Endodermal cell (in vitro differentiated cells): ENCODE measurements around the gene PDE4D. TPM values are rescaled to one million over a fixed set of nuclear protein-coding genes. Genes with fewer than 3 reads are reported as not detected.

ENCODE experiments used
- DNase-seq: peaks from one replicate; pipeline ENCODE4 v3.0.0-alpha.2; 2017
- H3K27ac ChIP-seq: 2 replicates; pipeline ENCODE4 v1.5.1; 2013; ENCODE audit warnings: mild to moderate bottlenecking, low read depth, low read length, moderate library complexity
- H3K27me3 ChIP-seq: 2 replicates; pipeline ENCODE4 v1.6.1; 2013; ENCODE audit warnings: mild to moderate bottlenecking, low read length, moderate library complexity; ENCODE audit not compliant: insufficient read depth, control insufficient read depth, poor library complexity, severe bottlenecking
- H3K36me3 ChIP-seq: 2 replicates; pipeline ENCODE4 v1.7.0; 2013; ENCODE audit warnings: mild to moderate bottlenecking, low read length, moderate library complexity; ENCODE audit not compliant: control insufficient read depth, insufficient read depth
- H3K4me1 ChIP-seq: one replicate; pipeline ENCODE4 v1.7.0; 2013; ENCODE audit warnings: low read length; ENCODE audit not compliant: control insufficient read depth, insufficient read depth
- H3K4me3 ChIP-seq: 2 replicates; pipeline ENCODE4 v1.5.1; 2013; ENCODE audit warnings: mild to moderate bottlenecking, low read length, moderate library complexity
- H3K9ac ChIP-seq: 2 replicates; pipeline ENCODE4 v1.6.1; 2013; ENCODE audit warnings: mild to moderate bottlenecking, low read length, moderate library complexity; ENCODE audit not compliant: poor library complexity, severe bottlenecking; ENCODE audit errors: extremely low read depth
- H3K9me3 ChIP-seq: 2 replicates; pipeline ENCODE4 v1.6.1; 2013; ENCODE audit warnings: mild to moderate bottlenecking, low read length, moderate library complexity; ENCODE audit not compliant: control insufficient read depth
- H3K27ac Mint-ChIP-seq: 2 replicates; pipeline ENCODE4 v1.8.0; 2020; ENCODE audit warnings: mixed read lengths
- H3K27me3 Mint-ChIP-seq: 2 replicates; pipeline ENCODE4 v1.8.0; 2021; ENCODE audit warnings: mild to moderate bottlenecking, mixed read lengths; ENCODE audit not compliant: insufficient read depth
- H3K36me3 Mint-ChIP-seq: 2 replicates; pipeline ENCODE4 v1.8.0; 2020; ENCODE audit warnings: low read depth, mixed read lengths
- H3K4me1 Mint-ChIP-seq: 2 replicates; pipeline ENCODE4 v1.8.0; 2020; ENCODE audit warnings: mixed read lengths
- H3K4me3 Mint-ChIP-seq: 2 replicates; pipeline ENCODE4 v1.8.0; 2020; ENCODE audit warnings: mild to moderate bottlenecking, moderate library complexity, mixed read lengths
- H3K9me3 Mint-ChIP-seq: 2 replicates; pipeline ENCODE4 v1.8.0; 2020; ENCODE audit warnings: mild to moderate bottlenecking, mixed read lengths
- CTCF ChIP-seq: fragments of 200-600 bp; sonication (generic); conservative IDR thresholded peaks from 2 replicates; pipeline ENCODE4 v1.5.0; 2021; ENCODE audit warnings: antibody characterized with exemption, mild to moderate bottlenecking
- WGBS, 2 experiments: methylation state at CpG; one replicate each; pipeline versions ENCODE4 v1.1.5 to v1.1.7; 2013; ENCODE audit warnings: missing lambda C conversion rate in 2 of 2, mixed read lengths in 1 of 2; ENCODE audit not compliant: insufficient coverage in 1 of 2, insufficient read length in 1 of 2; 5-methylcytosine and 5-hydroxymethylcytosine counted together
- total RNA-seq, 2 donors: library from RNA; stranded (reverse); fragmentation: NEBNext Ultra II Directional in 1 of 2; extraction: Animal tissue kit (Norgen Biotek cat#: 25700) in 1 of 2; gene quantifications; 2 replicates in 1 of 2; 3 replicates in 1 of 2; pipeline ENCODE4 v1.2.1, GENCODE V29; 2021

PDE4D gene
- total RNA-seq, 2 donors from 2014 or later = 9.2 to 11.4 TPM

DNA sequence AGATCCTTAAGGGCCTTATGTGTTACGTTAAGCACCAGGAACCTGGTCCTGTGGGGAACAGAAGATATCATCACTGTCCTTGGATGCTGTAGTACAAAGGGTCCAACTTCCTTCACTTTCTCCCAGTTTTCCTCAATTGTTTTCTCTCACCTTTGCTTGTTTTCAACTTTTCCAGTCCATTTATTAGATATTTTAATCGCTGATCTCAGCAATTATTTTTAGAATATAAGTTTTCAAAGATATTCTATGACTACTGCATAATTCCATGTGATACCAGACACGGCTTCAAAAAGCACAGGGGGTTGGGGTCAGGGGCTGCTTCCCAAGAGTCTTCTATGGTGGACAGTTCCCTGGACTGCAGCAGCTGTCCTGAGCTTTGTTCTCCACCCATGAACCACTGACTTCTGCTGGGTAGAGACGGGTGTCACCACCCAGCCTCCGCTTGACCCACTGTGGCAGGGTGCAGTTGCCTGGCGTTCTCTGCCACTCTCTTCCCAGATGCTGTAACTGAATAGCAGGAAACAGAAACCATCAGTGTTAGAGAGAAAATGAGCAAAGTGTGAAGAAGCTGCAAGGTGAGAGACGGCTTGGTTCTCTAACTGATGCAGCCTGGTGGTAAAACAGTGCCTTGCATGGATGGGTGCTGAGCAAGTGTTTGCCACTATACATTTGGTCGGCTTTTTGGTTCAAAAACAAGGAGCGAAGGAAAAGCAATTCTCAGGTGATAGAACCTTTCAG is 927.7 kb downstream of the PDE4D start:
- no peaks in the 10 kb centered on the region for H3K9me3 Mint-ChIP-seq
- H3K9ac ChIP-seq = no peak overlapping the region
- no peaks in the 10 kb centered on the region for H3K27me3 ChIP-seq
- H3K27me3 Mint-ChIP-seq = no peaks in the 10 kb centered on the region
- no peaks in the 10 kb centered on the region for H3K9me3 ChIP-seq
- DNase-seq = peak; percentile 65
- peak; percentile 73 for TF ChIP-seq CTCF
- no peak overlapping the region for H3K27ac ChIP-seq
- no peak overlapping the region for H3K27ac Mint-ChIP-seq
- H3K4me3 Mint-ChIP-seq = no peak overlapping the region
- peaks cover 9% of the 10 kb centered on the region for H3K4me1 ChIP-seq
- no peaks in the 10 kb centered on the region for H3K36me3 ChIP-seq
- WGBS, 2 experiments = 84 to 95% methylated on average over 6 to 9 of the region's 9 CpGs
- H3K36me3 Mint-ChIP-seq = no peaks in the 10 kb centered on the region
- peaks cover 22% of the 10 kb centered on the region for H3K4me1 Mint-ChIP-seq
- H3K4me3 ChIP-seq = no peak overlapping the region

DNA sequence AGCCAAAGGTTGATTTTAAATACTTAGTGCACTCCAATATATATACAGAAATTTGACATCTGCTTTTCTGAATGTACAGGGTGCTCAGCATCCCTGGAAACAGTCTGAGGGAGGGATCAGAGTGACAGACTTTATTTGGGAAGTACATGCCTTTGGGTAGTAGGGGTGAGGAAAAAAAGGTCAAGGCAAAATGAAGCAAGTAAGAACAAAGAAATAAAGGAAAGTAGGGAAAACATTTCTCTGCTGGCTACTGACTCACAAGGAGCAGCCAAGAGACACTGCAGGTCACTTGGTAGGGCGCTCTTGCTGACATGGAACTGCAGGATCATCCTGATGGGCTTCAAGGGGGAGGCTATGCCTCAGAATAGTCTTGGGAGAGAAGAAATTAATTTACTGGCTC is 929.7 kb downstream of the PDE4D start:
- Mint-ChIP-seq H3K36me3 (no peaks in the 10 kb centered on the region), H3K4me1 (peaks cover 17% of the 10 kb centered on the region), H3K4me3 (no peak overlapping the region), H3K27me3 (no peaks in the 10 kb centered on the region), H3K27ac (no peak overlapping the region), H3K9me3 (no peaks in the 10 kb centered on the region)
- Histone ChIP-seq H3K27ac (peak overlapping the region; percentile 1), H3K27me3 (no peaks in the 10 kb centered on the region), H3K4me3 (no peak overlapping the region), H3K4me1 (peaks cover 9% of the 10 kb centered on the region), H3K36me3 (no peaks in the 10 kb centered on the region), H3K9ac (no peak overlapping the region), H3K9me3 (no peaks in the 10 kb centered on the region)
- DNase-seq = no peak
- 94% methylated on average over 1 of the region's 1 CpG; no CpG with 5 or more reads in 1 of the 2 experiments for WGBS, 2 experiments
- no peak for TF ChIP-seq CTCF

GRCh38 chr5:58963361-58963760 is 930.2 kb downstream of the PDE4D start:
- Histone ChIP-seq H3K9me3 (no peaks in the 10 kb centered on the region), H3K27ac (peak overlapping the region; percentile 1), H3K27me3 (no peaks in the 10 kb centered on the region), H3K36me3 (no peaks in the 10 kb centered on the region), H3K4me3 (no peak overlapping the region), H3K4me1 (peaks cover 7% of the 10 kb centered on the region), H3K9ac (no peak overlapping the region)
- no peaks in the 10 kb centered on the region for H3K27me3 Mint-ChIP-seq
- no peaks in the 10 kb centered on the region for H3K36me3 Mint-ChIP-seq
- H3K27ac Mint-ChIP-seq = no peak overlapping the region
- 85% methylated on average over 3 to 4 of the region's 4 CpGs for WGBS, 2 experiments
- no peak for DNase-seq
- H3K9me3 Mint-ChIP-seq = no peaks in the 10 kb centered on the region
- H3K4me3 Mint-ChIP-seq = no peak overlapping the region
- peaks cover 13% of the 10 kb centered on the region for H3K4me1 Mint-ChIP-seq
- TF ChIP-seq CTCF = no peak
